Osteoblast (primary cell): Measurements from ENCODE around the gene LSM2. TPM values are rescaled to one million over a fixed set of nuclear protein-coding genes. Genes with fewer than 3 reads are reported as not detected.
"Not testable (repeated sequence)": the region's sequence is repeated elsewhere in the genome, so short reads cannot be mapped to it uniquely, and the experiment has no call there.

Experiments
- DNase-seq: peaks from one replicate; pipeline ENCODE4 v3.0.0; 2011; ENCODE audit warnings: low spot score, mixed read lengths; ENCODE audit not compliant: insufficient read length; ENCODE audit errors: missing footprints
- H2AFZ ChIP-seq: 2 replicates; pipeline ENCODE4 v1.6.0; 2011; ENCODE audit warnings: mild to moderate bottlenecking, low read length
- H3K27ac ChIP-seq: 2 replicates; pipeline ENCODE4 v1.5.1; 2011; ENCODE audit warnings: mild to moderate bottlenecking, low read depth, low read length, moderate library complexity
- H3K27me3 ChIP-seq: 2 replicates; pipeline ENCODE4 v1.6.0; 2012; ENCODE audit warnings: mild to moderate bottlenecking, control low read depth, inconsistent platforms, low read length, moderate library complexity; ENCODE audit not compliant: insufficient read depth
- H3K36me3 ChIP-seq: 2 replicates; pipeline ENCODE4 v1.5.1; 2011; ENCODE audit warnings: mild to moderate bottlenecking, low read length, control low read depth, moderate library complexity; ENCODE audit not compliant: insufficient read depth
- H3K4me1 ChIP-seq: 2 replicates; pipeline ENCODE4 v1.5.1; 2011; ENCODE audit warnings: mild to moderate bottlenecking, low read length, control low read depth, moderate library complexity; ENCODE audit not compliant: insufficient read depth
- H3K4me2 ChIP-seq: 2 replicates; pipeline ENCODE4 v1.6.0; 2011; ENCODE audit warnings: mild to moderate bottlenecking, low read length; ENCODE audit not compliant: insufficient read depth
- H3K4me3 ChIP-seq: fragments of 200-600 bp; sonication (generic); 3 replicates; pipeline ENCODE4 v1.5.1; 2012; ENCODE audit warnings: mild to moderate bottlenecking, low read length, inconsistent platforms; ENCODE audit not compliant: insufficient read depth
- H3K79me2 ChIP-seq: 2 replicates; pipeline ENCODE4 v1.6.0; 2012; ENCODE audit warnings: mild to moderate bottlenecking, low read length, control low read depth, inconsistent platforms; ENCODE audit not compliant: insufficient read depth
- H3K9me3 ChIP-seq: 2 replicates; pipeline ENCODE4 v1.5.1; 2011; ENCODE audit warnings: low read depth, low read length, control low read depth
- H4K20me1 ChIP-seq: 2 replicates; pipeline ENCODE4 v1.6.0; 2012; ENCODE audit warnings: mild to moderate bottlenecking, low read length, control low read depth; ENCODE audit not compliant: insufficient read depth
- total RNA-seq: library from RNA; depleted of rRNA; stranded (reverse); fragments of >200 nt; gene quantifications from 2 replicates; pipeline ENCODE4 v1.2.3, GENCODE V29; 2012
- TF ChIP-seq, protein P1 (sequence below): IDR thresholded peaks from 2 replicates; pipeline ENCODE4 v1.5.1; 2011; ENCODE audit warnings: mild to moderate bottlenecking, low read depth, low read length, moderate library complexity; ENCODE audit errors: extremely low read depth

Gene LSM2
- 18.3 and 22.4 TPM in 2 replicates for total RNA-seq

- no peaks in the 10 kb centered on the region for H3K27me3 ChIP-seq
- H3K79me2 ChIP-seq = peaks cover 18% of the 10 kb centered on the region
- no peaks in the 10 kb centered on the region for H3K9me3 ChIP-seq
- no peaks in the 10 kb centered on the region for H3K36me3 ChIP-seq
- peaks cover 12% of the 10 kb centered on the region for H3K4me1 ChIP-seq
- H4K20me1 ChIP-seq = no peaks in the 10 kb centered on the region
- H3K4me3 ChIP-seq = peak within 1 kb of the TSS; percentile 88
- TF ChIP-seq, protein P1, sequence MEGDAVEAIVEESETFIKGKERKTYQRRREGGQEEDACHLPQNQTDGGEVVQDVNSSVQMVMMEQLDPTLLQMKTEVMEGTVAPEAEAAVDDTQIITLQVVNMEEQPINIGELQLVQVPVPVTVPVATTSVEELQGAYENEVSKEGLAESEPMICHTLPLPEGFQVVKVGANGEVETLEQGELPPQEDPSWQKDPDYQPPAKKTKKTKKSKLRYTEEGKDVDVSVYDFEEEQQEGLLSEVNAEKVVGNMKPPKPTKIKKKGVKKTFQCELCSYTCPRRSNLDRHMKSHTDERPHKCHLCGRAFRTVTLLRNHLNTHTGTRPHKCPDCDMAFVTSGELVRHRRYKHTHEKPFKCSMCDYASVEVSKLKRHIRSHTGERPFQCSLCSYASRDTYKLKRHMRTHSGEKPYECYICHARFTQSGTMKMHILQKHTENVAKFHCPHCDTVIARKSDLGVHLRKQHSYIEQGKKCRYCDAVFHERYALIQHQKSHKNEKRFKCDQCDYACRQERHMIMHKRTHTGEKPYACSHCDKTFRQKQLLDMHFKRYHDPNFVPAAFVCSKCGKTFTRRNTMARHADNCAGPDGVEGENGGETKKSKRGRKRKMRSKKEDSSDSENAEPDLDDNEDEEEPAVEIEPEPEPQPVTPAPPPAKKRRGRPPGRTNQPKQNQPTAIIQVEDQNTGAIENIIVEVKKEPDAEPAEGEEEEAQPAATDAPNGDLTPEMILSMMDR = no peak
- H2AFZ ChIP-seq = peak within 1 kb of the TSS; percentile 83
- DNase-seq = peak; percentile 99
- H3K27ac ChIP-seq = peak within 1 kb of the TSS; percentile 91
- peak within 1 kb of the TSS; percentile 98 for H3K4me2 ChIP-seq
Observed at GRCh38 chr6:31806470-31807272, at the start of gene LSM2. Gene LSM2, minus strand, starts transcription at chr6:31806966. Its CDS starts 209 bp downstream, at chr6:31806757.

- not testable (repeated sequence) for H2AFZ ChIP-seq, H3K79me2 ChIP-seq, H4K20me1 ChIP-seq, H3K27ac ChIP-seq, H3K4me1 ChIP-seq, H3K4me2 ChIP-seq, H3K4me3 ChIP-seq, H3K27me3 ChIP-seq, H3K36me3 ChIP-seq, H3K9me3 ChIP-seq
- peak; percentile 50 for DNase-seq
Observed at GRCh38 chr6:31851980-31852718, 45.4 kb upstream of the LSM2 start.

- H3K4me2 ChIP-seq = peak overlapping the region; percentile 42
- H3K36me3 ChIP-seq = no peaks in the 10 kb centered on the region
- H4K20me1 ChIP-seq = no peaks in the 10 kb centered on the region
- DNase-seq = peak; percentile 82
- no peaks in the 10 kb centered on the region for H3K4me1 ChIP-seq
- no peak overlapping the region for H3K4me3 ChIP-seq
- H3K27ac ChIP-seq = no peak overlapping the region
- H3K79me2 ChIP-seq = no peaks in the 10 kb centered on the region
- no peaks in the 10 kb centered on the region for H3K27me3 ChIP-seq
- TF ChIP-seq, protein P1 = no peak
- H2AFZ ChIP-seq = no peak overlapping the region
- H3K9me3 ChIP-seq = no peaks in the 10 kb centered on the region
Observed at GRCh38 chr6:31851485-31851832, 44.7 kb upstream of the LSM2 start.

DNA sequence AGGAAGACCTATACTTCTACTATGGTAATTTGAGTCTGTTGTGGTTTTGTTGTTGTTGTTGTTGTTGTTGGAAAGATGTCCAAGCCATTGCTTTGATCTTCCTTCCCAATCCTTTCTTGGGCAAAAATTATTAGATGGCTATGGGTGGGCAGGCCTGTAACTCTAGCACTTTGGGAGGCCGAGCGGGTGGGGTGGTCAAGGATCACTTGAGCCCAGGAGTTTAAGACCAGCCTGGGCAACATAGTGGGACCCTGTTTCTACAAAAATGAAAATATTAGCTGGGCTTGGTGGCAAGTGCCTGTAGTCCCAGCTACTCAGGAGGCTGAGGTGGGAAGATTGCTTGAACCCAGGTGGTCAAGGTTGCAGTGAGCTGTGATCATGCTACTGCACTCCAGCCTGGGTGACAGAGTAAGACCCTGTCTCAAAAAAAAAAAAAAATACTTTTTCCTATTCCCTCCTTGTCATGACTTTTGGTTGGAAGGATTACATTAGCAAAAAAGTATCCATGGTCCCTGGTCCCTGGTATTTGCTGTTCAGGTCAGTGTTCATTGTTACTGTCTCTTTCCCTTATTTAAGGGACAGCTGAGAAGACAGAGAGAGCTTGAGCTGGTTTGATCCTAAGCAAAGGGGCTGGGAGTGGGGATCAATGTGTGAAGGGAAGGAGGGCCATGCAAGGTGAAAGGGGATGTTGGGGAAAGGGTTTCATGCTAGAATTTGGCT lies 44.2 kb upstream of the LSM2 start:
- peak; percentile 54 for DNase-seq
- Histone ChIP-seq H3K79me2 (no peaks in the 10 kb centered on the region), H3K27ac (no peak overlapping the region), H3K4me2 (peak overlapping the region; percentile 42), H3K36me3 (no peaks in the 10 kb centered on the region), H2AFZ (no peak overlapping the region), H3K4me3 (no peak overlapping the region), H3K27me3 (no peaks in the 10 kb centered on the region), H3K4me1 (no peaks in the 10 kb centered on the region), H3K9me3 (no peaks in the 10 kb centered on the region), H4K20me1 (no peaks in the 10 kb centered on the region)
- TF ChIP-seq, protein P1 = no peak
